HepG2 (cell line): ENCODE data around the gene IKZF3. TPM values are rescaled to one million over a fixed set of nuclear protein-coding genes. Genes with fewer than 3 reads are reported as not detected.
A peak's percentile ranks its signal among the peaks of the same experiment; 100 is the strongest.

Experiments
- ELK4 ChIP-seq: sonication (generic); formaldehyde crosslinking; IDR thresholded peaks from 2 replicates; pipeline ENCODE4 v1.9.0; 2021; ENCODE audit warnings: missing genetic modification reagents, borderline replicate concordance
- ERF ChIP-seq: IDR thresholded peaks from 2 replicates; pipeline ENCODE4 v1.6.1; 2018; ENCODE audit warnings: missing biosample characterization, missing genetic modification reagents
- GLI4 ChIP-seq: sonication (generic); formaldehyde crosslinking; IDR thresholded peaks from 2 replicates; pipeline ENCODE4 v1.5.1; 2020; ENCODE audit warnings: missing genetic modification reagents, mild to moderate bottlenecking, moderate library complexity, borderline replicate concordance
- KDM5B ChIP-seq: sonication (generic); formaldehyde crosslinking; IDR thresholded peaks from 2 replicates; pipeline ENCODE4 v1.4.0; 2020; ENCODE audit warnings: missing genetic modification reagents, mild to moderate bottlenecking, borderline replicate concordance
- KIAA2018 ChIP-seq: sonication (generic); formaldehyde crosslinking; IDR thresholded peaks from 2 replicates; pipeline ENCODE4 v1.5.0; 2020; ENCODE audit warnings: mild to moderate bottlenecking, missing genetic modification reagents, borderline replicate concordance
- MAFF ChIP-seq: IDR thresholded peaks from 2 replicates; pipeline ENCODE4 v1.6.1; 2011; ENCODE audit warnings: low read depth, low read length, improper control_type of control experiment
- PAXIP1 ChIP-seq: sonication (generic); formaldehyde crosslinking; conservative IDR thresholded peaks from 2 replicates; pipeline ENCODE4 v1.4.0; 2020; ENCODE audit warnings: mild to moderate bottlenecking, missing genetic modification reagents, moderate library complexity
- PHF21A ChIP-seq: sonication (generic); formaldehyde crosslinking; IDR thresholded peaks from 2 replicates; pipeline ENCODE4 v1.5.0; 2020; ENCODE audit warnings: mild to moderate bottlenecking, missing genetic modification reagents
- RFXAP ChIP-seq: sonication (generic); formaldehyde crosslinking; IDR thresholded peaks from 2 replicates; pipeline ENCODE4 v1.4.0; 2020; ENCODE audit warnings: missing genetic modification reagents, borderline replicate concordance
- ZFP82 ChIP-seq: sonication (generic); formaldehyde crosslinking; IDR thresholded peaks from 2 replicates; pipeline ENCODE4 v1.5.1; 2020; ENCODE audit warnings: mild to moderate bottlenecking, missing genetic modification reagents, borderline replicate concordance
- ZNF383 ChIP-seq: sonication (generic); formaldehyde crosslinking; IDR thresholded peaks from 2 replicates; pipeline ENCODE4 v1.4.0; 2020; ENCODE audit warnings: missing genetic modification reagents, mild to moderate bottlenecking, borderline replicate concordance
- ZNF597 ChIP-seq: sonication (generic); formaldehyde crosslinking; IDR thresholded peaks from 2 replicates; pipeline ENCODE4 v1.5.0; 2020; ENCODE audit warnings: missing genetic modification reagents
- polyA plus RNA-seq, 8 experiments: library from polyadenylated mRNA; depleted of rRNA in 3 of 8; stranded (reverse) in 7 of 8; unstranded in 1 of 8; fragments of >200 nt; fragmentation: Illumina TruSeq in 4 of 8; extraction: Trizol in 4 of 8; gene quantifications; 2 replicates each; pipeline versions ENCODE4 v1.2.1 to v1.2.3, GENCODE V29; 2011 to 2016; ENCODE audit warnings: low read depth in 4 of 8, missing spikeins in 1 of 8, mixed read lengths in 1 of 8; ENCODE audit not compliant: insufficient read depth in 1 of 8
- total RNA-seq, 5 experiments: library from RNA; depleted of rRNA; stranded (reverse); fragments of >200 nt; fragmentation: Illumina TruSeq; extraction: Trizol; gene quantifications; 2 replicates each; pipeline ENCODE4 v1.2.3, GENCODE V29; 2016; ENCODE audit warnings: low read depth in 1 of 5

The IKZF3 gene
- total and polyA plus RNA-seq, 2 of the 13 experiments (the other 11 are each of a cell fraction or from before 2014, with no cell fraction given), result not detected

- TF ChIP-seq MAFF (no peak), ZFP82 (peak; percentile 88; the same call in 1 of the 2 replicates), ELK4 (CRISPR knock-in tag) (no peak; the same call in 1 of the 2 replicates), ERF (CRISPR knock-in tag) (peak; percentile 95), KIAA2018 (CRISPR knock-in tag) (0 out of 2 replicates have a peak, but pooled peaks have one; percentile 85), PAXIP1 (CRISPR knock-in tag) (peak; percentile 79), GLI4 (no peak), RFXAP (CRISPR knock-in tag) (peak; percentile 91; the same call in 1 of the 2 replicates), KDM5B (peak; percentile 98; the same call in 1 of the 2 replicates), PHF21A (CRISPR knock-in tag) (peak; percentile 95), ZNF383 (CRISPR knock-in tag) (peak; percentile 30; the same call in 1 of the 2 replicates), ZNF597 (no peak)
These were observed 109.8 kb downstream of the IKZF3 start (continued) for GRCh38 chr17:39754161-39754957.
